GM19043 (cell line): Measurements from ENCODE around the gene PRKCB.

ENCODE experiments used
- ATAC-seq: cut with Tn5 transposase; IDR thresholded peaks from one replicate; pipeline ENCODE4 v1.9.1; 2021; ENCODE audit warnings: low read depth; ENCODE audit not compliant: unreplicated experiment

Gene PRKCB

DNA sequence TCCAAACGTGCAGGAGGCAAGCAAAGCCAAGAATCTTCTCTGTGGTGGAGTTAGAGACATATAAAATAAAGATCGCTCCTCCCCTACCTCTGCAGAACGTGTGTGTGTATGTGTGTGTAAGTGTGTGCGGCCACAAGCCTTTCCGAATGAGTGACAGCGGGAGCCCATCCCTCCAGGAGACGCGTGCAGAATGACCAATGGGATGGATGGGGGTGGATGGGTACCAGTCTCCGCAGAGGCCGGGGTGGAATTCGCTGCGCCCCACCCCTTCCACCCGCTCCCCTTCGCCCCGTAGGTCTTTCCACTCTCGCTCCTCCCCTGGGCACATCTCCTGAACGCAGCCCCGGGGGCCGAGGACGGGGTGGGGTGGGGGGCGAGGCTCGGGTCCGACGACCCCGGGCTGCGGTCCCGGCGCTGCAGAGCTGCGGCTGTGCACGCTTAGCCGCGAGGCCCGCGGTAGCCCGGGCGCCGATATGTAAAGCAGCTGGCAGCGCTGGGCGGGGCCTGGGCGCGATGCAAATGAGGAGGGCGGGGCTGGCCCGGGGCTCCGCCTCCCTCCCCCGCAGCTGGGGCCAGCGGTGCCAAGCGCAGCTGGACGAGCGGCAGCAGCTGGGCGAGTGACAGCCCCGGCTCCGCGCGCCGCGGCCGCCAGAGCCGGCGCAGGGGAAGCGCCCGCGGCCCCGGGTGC, at the start of gene PRKCB:
Gene PRKCB, plus strand, starts transcription at position 594 of the 688 bp plus-strand sequence.
- peak; percentile 71 for ATAC-seq

DNA sequence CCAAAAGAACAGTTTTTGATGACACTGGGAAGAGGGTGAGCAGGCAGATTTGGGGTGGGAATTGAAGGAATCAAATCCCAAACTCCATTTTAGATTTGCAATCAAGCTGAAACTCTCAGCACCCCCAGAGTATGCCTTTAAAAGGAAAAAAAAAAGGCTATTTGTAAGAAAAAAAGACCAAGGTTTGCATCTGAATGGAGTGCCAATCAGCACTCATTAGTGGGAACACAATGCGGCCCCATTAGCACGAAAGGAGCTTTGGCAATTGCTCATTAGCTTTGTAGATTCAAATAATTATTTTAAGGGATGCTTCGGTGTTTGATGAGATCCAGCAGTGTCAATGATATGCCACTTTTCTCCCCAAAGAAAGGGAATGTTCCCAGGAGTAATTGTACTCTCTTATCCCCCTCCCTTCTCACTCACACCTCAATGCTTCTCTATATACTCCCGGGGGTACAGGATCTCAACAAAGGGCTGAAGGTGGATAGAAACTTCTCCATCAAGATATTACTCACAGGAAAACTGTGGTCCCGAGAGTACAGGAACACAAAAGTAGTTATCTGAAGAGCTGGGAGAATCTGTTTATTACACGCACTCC, 48.7 kb upstream of the PRKCB start:
- ATAC-seq, result no peak

DNA sequence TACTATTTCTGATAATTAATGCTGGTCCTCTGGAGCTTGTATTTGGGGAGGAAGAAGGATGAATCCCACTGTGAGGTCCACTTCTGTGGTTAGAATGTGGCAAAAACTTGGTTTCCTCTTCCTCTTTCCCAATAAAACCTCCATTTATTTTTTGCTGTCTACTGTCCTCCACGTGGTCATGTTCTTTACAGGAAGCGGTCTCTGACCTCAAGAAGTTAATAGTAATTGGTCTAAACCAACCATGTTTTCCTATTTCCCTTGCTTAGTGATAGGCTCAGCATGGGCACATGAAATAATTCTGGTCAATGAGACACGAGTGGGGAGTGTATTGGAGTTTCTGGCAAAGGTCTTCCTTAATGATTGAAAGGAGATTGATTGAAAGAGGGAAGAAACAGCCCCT, 47.1 kb upstream of the PRKCB start:
- ATAC-seq, result no peak

DNA sequence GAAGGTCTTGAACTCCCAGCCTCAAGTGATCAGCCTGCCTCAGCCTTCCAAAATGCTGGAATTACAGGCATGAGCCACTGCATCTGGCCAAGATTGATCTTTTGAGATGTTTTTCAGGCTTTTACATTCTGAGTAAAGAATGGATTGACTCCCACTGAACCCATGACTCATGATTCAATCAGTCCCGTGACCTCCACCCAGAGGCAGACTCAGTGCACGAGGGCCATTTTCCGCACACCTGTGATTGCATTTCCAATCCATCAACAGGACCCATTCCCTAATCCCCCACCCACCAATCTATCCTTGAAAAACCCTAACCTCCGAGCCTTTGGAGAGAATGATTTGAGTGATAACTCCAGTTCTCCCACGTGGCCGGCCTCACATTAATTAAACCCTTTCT, 40.4 kb upstream of the PRKCB start:
- no peak for ATAC-seq

DNA sequence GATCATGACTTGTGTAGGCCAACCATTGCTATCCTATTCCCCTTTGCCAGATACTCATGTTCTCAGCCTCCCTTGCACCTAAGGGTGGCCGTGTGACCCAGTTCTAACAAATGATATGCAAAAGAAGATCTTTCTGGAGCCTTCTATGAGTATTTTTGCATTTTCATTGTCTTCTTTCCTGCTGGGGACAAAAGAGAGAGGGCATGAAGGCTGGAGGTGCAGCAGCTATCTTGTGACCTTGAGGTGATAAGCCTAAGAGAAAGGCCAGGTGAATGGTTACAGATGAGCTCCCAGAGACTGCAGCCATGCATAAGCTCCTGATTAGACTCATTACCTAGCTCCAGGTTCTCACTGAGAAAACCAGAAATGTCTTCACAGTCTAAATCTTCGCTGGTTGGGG, 38.8 kb upstream of the PRKCB start:
- ATAC-seq, result no peak

DNA sequence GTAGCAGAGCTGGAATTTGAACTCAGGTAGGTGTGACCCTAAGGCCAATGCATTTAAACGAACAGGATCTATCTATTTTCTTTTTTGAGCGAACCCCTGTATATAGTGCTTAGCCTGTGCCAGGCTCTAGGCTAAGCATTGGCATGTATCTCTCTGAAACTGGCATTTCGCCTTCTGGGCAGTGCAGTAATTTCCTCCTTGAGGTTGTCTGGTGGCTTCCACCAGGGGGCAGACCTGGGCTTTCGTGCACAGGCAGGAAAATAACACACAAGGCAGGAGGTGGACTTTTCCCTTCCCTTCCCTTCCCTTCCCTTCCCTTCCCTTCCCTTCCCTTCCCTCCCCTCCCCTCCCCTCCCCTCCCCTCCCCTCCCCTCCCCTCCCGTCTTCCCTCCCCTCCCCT, 34.4 kb upstream of the PRKCB start:
- ATAC-seq, result no peak

DNA sequence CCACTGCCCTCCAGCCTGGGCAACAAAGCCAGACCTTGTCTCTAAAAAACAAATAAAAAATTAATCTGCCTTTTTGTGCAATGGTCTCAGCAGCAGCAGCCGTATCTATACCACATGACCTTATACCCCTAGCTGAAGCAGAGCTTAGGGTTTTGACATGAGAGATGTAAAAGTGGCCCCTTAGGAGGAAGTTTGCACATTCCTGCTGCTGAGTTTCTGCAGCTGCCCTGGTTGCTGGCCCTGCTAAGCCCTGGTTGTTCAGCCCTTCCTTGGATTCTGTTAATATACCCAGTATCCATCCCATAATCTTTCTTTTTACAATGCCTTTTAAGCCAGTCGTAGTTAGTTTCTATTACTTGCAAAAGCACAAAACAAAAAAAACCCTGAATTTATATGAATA, 33.0 kb upstream of the PRKCB start:
- no peak for ATAC-seq

DNA sequence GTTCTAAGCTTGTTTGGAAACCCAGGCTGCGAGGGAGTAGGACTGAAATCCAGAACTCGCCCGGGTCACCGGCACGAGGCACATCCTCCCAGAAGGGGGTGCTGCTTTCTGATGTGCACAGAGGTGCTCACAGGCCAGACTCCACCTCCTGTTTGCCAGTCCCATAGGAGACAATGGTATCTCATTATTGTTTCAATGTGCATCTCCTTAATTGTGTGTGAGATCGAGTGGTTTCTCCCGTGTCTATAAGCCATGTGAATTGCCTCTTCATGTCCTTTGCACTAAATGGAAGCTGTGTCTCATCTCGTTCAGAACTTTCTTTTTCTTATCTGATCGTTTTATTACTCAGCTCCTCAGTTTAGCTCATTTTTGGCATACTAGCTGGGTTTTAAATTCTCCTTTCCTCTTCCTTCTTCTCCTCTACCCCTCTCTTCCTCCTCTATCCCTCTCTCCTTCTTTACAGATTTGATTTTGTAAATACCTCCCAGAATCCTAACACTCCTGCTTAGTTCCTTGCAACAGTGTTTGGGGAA, 32.1 kb upstream of the PRKCB start:
- ATAC-seq, result peak; percentile 71

DNA sequence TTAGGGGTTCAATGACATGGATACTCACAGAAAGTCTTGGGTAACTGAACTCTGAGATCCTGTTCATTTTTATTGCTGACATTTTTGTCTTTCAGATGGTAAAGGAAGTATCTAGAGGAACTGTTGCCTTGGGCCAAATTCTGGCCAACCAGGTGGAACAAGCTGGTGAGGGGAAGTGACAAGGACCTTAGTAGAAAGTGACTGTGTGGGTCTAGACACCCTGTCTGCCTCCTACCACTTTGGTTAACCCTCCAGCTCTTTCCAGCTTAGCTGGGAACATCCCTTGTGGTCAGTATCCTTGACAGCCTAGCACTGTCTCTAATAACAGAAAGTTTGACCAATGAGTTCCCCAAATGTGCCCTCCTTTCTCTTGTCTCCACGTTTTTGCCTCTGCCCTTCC, 28.8 kb upstream of the PRKCB start:
- ATAC-seq, result no peak

DNA sequence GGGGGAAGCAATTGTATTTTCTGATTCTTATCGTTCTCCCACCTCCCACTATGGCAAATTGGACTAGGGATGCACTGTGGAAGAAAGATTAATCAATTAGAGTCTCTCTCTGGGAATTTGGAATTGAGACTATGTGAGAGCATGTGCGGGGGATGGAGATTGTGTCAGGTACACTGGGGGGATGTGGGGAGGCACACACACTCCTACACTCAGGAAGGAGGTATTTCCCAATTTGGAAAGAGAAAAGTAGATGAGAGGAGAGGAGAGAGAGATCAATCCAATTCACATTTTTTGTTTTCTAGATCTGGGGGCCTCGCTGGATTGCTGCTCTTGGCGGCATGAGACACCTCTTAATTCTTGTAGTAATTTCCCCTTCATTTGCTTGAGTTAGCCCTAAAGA, 14.3 kb upstream of the PRKCB start:
- no peak for ATAC-seq

DNA sequence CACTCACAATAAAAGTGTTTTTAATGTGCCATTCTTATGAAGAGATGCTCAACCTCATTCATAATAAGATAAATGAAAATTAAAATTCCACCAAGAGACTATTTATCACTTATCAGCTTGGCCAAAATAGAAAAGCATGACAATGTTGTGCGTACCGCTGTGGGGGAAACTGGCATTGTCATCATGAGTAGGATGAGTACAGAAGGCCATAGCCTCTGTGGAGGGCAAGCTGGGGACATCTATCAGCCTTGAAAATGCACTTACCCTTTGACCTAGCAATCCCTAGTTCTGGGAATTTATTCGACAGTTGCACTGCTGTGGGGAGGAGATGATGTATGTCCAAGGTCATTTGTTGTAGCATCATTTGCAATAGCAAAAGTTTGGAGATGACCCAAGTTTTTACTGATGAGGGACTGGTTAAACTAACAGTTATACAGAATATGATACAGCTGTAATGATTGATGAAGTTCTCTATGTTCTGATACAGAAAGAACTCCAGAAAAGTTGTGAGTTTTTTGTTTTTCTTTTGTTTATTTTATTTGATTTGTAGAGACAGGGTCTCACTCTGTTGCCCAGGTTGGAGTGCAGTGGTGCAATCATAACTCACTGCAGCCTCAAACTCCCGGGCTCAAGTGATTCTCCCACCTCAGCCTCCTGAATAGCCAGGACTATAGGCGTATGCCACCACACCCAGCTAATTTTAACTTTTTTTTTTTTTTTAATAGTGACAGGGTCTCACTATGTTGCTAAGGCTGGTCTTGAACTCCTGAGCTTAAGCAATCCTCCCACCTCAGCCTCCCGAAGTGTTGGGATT, 13.7 kb upstream of the PRKCB start:
- no peak for ATAC-seq

DNA sequence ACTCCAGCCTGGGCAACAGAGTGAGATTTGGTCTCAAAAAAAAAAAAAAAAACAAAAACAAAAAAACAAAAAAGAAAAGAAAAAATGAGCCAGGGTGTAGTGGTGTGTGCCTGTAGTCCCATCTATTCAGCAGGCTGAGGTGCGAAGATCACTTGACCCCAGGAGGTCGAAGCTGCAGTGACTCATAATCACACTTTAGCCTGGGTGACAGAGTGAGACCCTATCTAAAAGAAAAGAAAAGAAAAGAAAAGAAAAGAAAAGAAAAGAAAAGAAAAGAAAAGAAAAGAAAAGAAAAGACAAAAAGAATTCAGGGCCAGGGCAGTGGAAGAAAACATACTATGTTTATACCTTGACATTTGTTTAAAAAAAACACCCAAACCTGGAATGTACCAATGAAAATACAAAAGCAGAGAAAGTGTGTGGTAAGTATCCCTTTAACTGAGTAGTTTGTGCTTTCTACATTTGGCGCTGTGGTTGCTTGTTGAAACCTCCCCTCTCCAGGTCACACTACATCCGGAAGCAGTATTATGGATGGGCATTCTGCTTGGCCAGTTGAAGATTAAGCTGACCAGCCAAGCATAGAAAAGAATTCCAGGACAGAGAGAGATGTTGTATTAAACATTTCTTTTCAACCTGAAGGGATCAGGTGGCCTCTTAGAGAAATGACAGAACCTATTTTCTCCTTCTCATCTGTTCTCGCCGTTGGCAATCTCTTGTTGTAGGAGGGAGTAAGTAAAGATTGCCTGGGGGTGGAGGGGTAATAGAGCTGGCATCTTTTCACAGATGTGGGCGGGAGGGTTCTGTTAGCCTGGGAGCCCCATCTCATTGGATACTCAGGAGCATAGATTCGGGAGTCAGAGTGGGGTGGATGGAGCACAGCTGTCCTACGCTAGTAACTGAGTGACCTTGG, 12.1 kb upstream of the PRKCB start:
- no peak for ATAC-seq

DNA sequence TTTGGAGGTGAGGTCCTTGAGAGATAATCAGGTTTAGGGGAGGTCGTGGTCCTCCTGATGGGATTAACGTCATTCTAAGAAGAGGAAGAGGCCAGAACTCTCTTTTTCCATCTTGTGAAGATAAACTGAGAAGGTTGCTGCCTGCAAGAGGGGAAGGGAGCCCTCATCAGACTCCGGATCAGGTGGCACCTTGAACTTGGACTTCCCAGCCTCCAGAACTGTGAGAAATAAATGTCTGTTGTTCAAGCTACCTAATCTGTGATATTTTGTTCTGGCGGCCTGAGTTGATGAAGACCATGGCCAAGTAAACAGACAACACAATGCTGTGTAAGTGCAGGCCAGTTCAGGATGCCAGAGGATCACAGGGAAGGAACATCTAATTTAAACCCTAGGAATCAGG, 10.9 kb upstream of the PRKCB start:
- no peak for ATAC-seq

DNA sequence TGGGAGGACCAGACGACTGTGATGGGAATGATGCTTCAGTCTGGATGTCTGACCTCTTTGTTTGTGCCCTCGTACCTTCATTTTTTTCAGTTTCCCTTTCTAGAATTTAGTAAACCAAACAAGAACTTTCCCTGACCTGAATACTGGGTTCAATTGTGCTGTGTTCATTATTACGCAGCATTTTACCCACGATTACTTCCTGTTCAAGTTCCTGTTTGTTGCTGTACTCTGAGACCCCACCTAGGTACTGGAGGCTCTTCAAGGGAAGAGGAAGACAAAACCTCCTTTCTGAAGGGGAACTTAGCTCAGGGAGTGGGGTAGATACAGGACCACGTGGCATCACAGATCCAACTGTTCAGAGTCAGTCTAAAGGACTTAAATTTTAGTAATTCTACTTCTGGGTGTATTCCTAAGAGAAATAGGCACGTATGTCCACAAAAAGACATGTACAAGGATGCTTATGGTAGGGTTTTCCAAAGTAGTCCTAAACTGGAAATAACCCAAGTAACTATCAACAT, 9.2 kb upstream of the PRKCB start:
- no peak for ATAC-seq

DNA sequence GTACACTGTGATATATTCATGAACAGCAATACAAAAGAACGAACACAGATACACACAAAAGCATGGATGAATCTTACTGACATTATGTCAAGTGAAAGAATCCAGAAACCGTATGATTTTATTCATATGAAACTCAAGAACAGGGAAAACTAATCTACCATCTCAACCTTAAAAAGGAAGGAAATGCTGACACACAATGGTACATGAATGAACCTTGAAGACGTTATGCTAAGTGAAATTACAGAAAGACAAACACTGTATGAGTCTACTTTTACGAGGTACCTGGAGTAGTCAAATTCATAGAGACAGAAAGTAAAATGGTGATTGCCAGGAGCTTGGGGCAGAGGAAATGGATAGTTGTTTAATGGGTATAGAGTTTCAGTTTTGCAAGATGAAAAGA, 8.7 kb upstream of the PRKCB start:
- ATAC-seq, result no peak

DNA sequence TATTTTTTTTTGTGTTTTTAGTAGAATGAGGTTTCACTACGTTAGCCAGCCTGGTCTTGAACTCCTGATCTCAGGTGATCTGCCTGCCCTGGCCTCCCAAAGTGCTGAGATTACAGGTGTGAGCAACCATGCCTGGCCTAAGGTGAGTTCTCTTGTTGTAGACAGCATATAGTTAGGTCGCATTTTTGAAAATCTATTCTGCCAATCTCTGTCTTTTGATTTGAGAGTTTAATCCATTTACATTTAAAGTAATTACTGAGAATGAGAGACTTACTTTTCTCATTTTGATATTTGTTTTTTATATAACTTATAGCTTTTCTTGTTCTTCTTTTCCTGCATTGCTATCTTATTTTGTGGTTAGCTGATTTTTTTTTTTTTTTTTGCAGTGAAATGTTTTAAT, 6.3 kb upstream of the PRKCB start:
- no peak for ATAC-seq

DNA sequence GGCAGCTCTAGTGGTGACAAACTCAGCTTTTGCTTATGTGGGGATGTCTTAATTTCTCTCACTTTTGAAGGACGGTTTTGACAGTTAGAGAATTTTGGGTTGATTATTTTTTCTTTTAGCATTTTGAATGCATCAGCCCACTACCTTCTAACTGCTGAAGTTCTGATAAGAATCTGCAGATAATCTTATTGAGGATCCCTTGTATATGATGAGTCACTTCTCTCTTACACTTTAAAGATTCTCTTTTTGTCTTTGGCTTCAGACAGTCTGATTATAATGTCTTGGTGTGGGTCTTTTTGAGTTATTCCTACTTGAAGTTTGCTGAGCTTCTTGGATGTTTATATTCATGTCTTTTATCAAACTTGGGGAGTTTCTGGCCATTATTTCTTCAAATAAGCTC, 5.5 kb upstream of the PRKCB start:
- no peak for ATAC-seq

DNA sequence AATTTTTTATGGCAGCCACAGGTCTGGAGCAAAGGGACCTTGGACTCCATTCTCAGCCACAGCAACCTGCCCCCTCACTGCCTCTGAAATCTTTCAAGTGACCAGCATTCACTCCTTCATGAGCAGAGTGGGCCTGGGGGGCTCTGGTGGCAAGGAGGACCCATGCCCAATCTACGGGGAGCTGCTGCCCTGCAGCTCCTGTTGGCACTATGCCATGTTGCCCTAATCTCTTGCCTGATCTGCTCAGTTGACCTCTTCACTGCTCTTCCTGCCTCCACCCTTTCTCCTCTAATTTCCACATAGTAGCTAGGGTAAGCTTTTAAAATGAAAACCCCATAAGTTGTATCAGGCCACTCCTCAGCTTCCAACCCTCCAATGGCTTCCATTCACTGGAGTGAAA, 2.9 kb upstream of the PRKCB start:
- ATAC-seq, result no peak

DNA sequence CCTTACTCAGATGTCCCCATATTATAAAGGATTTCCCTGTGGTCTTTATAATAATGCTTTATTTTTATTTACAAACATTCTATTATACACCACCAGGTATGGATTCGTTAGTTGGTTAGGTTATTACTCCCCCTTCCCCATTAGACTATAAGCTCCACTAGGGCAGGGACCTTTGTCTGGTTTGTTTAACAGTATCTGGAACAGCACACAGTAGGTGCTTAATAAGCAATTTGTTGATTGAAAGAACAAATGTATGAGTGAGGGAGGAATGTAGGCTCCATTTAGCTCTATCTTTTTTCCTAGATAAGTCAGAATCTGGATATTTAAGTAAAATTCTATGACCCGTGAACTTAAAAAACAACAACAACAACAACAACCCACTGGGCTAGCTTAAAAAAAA, 2.3 kb upstream of the PRKCB start:
- ATAC-seq, result no peak

DNA sequence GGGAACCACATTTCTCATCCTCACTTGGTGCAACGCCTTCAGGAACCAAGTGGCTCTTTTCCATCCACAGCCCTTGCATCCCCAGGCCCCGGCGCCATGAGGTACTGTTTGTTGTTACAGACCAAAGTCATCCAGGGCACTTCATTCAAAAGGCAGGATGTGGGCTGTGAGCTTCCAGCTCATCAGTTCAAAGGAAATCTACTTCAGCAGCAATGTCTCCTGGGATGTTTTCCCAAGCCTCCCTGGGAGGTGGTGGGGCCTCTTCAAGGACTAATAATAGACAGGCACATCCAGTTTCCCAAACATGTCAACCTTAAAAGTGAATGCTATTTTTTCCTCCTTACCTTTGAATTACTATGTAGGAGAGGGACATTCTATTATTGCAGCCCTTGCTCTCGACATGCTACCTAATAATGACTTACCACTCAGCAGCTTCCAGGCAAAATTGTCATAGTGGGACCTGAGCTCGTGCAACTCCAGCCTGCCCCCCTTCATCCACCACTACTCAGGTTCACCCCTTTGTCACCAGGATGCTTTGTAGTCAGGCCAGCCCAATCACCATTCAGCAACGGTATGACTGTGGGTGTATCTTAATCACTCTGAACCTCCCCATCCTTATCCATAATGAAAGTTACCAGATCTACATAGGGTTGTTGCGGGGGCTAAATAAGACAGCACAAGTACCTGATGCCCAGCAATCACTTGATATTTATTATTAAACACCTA, 1.7 kb upstream of the PRKCB start:
- no peak for ATAC-seq
